Measurements from ENCODE around the gene MLIP.
"Not testable (repeated sequence)": the region's sequence is repeated elsewhere in the genome, so short reads cannot be mapped to it uniquely, and the experiment has no call there.

MLIP gene

DNA sequence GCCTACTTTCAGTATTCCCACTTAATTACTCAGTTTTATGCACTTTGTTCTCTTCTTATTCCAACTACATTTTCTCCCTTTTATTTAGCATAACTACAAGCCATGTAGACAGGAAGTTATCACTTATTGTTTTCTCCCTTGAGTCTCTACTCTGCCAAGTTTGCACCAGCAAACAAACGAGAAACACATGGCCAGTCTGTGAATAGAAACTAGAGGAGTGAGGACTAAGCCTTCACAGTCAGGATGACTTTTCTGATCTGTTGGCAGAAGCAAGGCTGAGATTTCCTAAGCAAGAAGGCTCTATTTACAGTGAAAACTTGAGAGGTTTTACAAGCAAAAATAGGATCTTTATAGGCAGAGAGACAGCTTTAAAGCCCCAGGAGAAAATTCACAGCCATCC lies 127.2 kb downstream of the MLIP start:
- DNase-seq: peak; percentile 30

DNA sequence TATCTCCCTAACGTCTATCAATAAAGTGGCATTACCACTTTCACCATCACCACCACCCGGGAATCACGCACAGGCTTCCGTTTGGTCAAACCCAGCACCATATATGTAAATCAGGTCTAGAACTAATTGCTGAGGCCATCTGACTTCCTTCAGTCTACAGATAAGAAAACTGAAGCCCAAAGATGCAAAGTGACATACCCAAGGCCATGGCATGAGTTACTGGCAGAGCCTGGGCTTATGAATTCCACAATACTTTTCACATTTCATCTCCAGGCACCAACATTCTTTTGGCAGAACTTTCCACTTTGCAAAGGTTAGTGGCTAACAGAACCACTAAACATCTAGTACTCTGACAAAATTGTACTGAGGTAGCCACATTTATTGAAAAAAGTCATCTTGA lies 132.5 kb downstream of the MLIP start:
- no peak for DNase-seq

DNA sequence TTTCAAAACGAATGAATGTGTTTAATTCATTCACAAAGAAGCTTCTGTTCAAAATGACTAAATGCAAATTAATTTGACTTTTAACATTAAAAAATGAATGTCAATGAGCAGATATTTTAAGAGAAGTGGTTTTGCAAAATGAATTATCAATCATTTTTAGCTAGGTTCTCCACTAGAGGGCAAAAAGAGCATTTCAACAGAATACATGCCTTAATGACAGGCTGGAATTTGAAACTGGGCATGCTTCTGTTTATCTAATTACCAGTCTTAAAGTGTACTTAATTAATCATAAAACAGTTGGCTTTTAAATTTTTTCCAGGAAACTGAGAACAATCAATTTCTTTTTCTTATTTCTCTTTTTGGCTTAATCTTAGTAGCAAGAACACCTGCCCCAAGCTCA lies 133.2 kb downstream of the MLIP start:
- DNase-seq: no peak

DNA sequence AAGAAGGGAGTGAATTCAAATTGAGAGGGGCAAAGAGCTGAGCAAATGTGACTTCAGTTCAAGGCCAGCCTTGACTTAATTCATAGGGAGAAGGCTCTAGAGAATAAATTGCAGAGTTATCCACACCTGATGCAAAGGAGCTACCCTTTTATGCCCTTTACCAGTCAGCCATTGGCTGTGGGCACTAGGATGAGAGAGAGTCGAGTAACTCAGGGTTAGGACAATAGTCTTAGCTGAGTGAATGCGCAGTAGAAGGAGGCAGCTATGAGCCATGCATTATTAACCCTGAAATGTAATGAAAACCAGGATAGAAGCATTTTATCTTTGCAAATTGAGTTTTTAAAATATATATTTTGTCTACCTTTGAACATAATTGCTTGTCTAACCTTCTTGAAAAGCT lies 134.0 kb downstream of the MLIP start:
- DNase-seq: no peak

DNA sequence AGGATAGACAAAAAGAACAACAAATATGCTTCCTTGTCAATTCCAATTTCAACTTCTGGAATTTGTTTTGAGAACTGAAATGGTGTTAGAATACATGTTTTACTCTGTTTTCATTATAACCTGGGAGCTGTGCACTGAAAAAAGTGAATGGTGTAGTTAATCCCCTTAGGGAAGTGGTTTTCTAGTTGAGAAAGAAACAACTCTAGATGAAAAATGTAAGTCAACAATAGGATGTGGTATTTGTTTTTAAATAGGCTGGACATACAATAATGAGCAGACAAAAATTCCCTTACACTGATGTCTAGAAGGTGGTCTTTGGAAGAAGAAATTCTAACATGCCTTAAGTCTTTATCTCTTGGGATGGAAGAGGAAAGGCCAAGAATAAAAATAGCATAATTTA lies 137.1 kb downstream of the MLIP start:
- DNase-seq: no peak

DNA sequence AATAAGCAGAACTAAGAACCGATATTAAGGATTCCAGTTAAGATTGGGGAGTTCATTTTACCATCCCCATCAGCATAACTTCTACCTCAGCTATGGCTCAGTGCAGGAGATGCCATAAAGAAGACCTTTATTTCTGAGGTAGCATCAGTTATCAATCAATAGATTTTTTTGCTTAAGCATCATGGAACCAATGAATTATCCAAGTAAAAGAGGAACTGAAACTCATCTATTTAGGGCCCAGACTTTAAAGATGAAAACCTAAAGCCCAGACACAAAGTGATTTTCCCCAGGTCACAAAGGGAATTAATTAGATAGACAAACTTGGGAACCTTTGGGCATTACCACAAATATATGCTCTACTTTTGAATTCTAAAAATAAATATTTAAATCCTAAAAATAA lies 137.8 kb downstream of the MLIP start:
- no peak for DNase-seq

DNA sequence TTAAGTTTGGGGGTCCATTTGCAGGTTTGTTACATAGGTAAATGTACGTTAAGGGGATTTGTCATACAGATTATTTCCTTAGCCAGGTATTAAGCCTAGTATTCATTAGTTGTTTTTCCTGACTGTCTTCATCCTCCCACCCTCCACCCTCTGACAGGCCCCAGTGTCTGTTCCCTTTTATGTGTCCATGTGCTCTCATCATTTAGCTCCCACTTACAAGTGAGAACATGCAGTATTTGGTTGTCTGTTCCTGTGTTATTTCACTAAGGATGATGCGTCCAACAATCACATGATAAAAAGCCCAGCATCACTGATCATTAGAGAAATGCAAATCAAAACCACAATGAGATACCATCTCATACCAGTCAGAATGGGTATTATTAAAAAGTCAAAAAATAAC lies 138.6 kb downstream of the MLIP start:
- not testable (repeated sequence) for DNase-seq

DNA sequence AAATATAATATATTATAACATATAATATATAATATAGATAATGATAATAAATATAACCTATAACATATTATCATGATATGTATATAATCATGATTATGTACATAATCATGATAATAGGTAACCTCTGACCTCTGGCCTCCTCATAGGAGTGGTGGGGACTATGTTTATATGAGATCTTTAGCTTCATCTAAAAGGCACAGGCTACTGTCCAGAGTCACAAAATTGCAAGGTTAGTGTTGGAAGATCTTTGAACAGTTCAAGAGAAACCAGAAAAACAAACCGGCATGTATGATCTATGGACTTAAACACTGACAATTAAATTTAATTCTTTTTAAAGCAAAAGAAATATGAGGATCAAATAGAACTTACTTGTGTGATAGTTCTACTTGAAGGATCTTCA lies 141.3 kb downstream of the MLIP start:
- no peak for DNase-seq

DNA sequence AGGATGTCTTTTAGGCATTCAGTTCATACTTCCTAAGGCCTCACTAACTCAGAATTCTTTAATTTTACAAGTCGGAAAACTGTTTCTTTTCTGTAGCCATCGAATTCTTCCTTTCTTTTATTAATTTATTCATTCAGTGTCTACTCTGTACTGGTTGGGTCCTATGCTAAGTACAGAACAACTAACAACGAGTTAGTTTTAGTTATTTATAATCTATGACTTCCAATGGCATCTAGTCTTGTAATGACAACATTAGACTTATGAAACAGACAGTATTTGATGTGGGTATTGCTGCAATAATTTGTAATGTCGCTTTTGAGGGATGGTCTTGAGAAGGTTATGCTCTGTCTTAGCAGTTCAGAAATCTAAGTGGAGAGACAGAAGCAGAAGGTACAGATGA lies 141.7 kb downstream of the MLIP start:
- DNase-seq: no peak

DNA sequence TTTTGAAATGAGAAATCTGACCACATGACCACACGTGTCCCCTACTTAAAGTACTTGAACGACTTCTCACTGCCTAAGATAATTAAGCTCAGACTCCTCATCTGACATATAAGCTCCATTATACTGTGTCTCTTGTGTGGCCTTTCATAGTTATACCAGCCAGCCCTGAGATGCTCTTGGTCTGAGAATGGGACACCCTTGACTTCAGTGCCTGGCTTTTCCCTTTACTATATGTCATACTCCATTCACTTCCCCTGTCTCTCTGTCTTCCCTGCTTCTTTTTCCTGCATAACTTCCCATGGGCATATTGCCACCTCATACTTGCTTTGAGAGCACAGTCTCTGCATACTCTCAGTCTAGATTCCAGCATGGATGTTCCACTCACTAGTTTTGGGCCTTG lies 143.6 kb downstream of the MLIP start:
- DNase-seq: no peak

DNA sequence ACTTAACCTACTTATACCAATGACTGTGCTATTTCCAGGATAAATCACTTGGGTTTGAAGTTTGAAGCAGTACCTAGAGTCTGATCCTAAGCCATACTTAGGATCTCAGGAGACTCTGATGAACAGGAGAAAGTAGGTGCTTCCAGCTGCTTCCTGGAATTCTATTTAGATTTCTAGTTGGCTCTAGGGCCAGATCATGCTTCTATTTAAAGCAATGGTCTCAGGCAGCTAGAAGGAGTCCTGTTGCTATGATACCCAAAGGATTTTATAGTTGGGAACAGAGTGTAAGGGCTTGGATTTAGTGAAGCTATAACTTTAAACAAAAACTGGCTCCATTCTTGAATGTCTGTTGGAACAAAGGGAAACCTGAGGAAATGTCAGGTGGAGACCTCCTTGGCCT lies 144.6 kb downstream of the MLIP start:
- DNase-seq: no peak

DNA sequence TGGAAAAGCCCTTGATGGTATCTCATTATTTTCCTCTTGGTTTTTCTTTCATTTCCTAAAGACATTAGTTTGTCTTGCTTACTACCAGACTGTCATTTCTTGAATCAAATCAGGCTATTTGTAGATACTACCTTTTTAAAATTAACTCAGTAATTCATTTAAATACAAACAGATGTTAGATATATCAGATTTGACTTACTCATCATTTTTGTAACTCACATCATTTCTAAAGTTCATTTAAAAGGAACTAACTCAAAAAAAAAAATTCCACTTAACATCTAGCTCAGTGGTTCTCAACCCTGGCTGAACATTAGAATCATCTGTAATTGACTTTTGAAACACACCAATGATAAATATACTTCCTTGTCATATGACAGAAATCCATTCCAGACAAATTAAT lies 148.8 kb downstream of the MLIP start:
- DNase-seq: no peak

DNA sequence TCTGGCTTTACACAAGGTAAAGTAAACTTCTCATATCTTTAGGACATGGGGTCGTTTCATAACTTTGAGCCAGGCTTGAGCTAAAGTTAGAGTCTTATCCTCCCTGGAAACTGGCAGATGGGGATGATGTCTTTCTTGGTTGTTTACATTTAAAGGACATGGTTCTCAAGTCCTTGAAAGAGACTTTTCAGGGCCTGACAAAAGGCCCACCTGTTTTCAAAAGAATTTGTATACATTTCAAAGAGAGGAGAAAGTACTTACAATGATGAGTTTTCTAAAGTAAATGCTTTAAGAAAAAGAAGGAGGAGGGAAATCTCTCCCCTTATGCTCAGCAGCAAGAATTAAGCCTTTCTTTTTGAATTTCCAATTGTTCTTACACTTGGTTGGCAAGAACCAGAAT lies 151.3 kb downstream of the MLIP start:
- no peak for DNase-seq

DNA sequence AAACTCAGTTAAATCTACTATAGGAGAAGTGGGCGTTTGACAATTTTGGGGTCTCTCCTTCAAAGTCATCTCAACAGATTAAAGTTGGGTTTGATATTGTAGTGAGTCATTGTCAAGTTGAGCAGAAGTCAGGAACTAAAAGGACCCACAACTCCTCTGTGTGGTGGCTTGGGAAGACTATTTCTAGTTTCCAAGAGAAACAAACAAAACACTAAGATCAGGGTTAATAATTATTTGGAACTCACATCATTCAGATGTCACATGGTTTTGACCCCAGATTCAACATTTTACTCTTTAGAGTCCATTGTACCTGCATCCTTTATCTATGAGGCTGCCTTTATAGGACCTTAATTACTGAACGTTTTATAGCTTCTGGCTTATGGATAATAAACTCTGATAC lies 151.7 kb downstream of the MLIP start:
- DNase-seq: no peak

DNA sequence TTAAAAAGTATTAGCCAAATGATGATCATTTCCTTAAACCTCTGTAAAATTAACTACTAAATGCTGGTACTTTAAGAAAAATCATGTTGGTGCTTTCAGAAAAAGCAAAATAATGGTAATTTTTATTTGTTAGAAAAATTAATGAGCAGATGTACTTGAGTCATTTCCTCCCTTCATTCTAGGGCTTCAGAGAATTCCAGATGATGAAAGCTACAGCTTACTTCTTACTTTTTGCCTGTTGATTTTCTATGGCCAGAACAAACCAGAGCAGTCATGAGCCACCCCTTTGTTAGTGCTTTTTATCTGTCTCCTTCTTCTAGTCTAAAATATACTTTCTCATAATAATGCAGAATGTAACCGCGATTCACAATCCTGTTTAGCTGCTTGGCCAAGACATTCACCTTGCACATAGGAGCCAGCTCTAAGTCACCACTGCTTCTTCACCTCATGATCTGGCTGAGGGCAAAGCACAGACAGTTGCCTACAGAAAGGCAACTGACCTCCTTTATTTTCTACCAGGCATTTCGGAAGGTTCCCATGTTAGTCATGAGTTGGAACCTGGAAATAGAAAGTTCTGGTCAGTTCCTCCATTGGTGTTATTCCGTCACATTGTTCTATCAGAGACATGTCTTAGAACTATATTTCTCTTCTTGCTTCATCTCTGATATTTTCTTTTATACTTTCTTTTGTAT lies 153.5 kb downstream of the MLIP start:
- DNase-seq: no peak

DNA sequence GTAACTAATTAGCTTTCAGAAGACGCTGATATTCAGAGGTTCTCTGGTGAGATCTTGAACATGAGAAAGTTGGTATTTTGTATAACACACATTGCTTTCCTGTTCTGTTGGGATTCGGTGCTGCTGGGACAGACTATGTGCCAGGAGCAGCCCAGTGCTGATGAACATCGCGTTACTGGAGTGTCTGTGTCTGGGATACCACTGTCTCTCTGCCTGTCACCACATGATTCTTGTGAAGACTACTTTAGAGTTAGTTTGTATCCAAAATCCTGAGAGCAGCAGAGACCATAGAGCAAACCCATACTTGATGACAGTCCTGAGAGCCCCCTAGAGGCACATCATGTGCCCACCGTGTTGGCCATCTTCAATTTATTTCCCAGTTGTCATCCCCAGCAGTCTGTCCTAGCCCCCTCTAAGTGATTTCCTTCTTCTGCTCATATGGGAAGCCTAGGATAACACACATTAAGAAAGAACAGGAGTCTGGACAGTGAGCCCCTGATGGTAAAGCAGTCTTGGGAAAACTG lies 155.2 kb downstream of the MLIP start:
- no peak for DNase-seq

DNA sequence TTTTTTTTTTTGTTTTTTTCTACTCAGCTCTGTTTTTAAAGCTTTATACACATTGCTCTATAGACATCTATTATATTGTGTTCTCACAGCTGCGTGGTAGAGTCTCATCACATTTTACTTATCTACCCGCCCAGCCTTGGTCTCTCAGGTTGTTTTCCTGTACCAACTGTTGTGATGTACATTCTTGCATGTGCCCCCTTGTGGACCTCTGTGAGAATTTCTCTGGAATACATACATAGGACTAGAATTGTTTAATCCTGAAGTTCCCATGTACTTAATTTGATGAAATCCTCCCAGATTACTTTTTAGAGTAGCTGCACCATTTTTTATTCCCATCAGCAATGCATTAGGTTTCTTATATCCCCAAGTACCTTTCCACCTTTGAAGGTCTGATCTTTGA lies 156.6 kb downstream of the MLIP start:
- no peak for DNase-seq

DNA sequence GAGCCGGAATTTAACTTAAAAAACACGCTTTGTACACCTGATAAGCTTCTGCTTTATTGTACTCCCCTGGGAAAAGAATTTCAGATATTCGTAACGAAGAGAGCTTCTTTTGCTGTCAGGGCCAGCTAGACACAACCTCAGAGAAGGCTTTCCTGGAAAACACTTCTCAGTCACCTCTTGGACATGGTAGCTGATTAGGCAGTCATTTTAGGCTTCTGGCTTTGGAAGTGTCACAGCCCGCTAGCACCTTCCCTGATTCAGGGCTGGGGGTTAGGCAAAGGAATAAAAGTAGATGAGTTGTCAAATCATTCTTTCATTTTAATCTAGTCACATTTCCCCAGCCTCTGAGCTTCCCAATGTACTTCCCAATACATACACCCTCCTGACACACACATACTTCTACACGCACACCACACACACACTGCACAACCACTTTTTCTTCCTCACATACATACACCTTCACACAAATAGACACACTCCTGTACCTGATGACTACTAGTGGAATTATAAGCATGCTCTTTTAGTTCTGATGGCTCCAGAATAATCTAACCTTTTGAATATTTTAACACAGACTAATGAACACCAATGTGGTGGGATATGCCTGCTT lies 162.1 kb downstream of the MLIP start:
- DNase-seq: no peak

DNA sequence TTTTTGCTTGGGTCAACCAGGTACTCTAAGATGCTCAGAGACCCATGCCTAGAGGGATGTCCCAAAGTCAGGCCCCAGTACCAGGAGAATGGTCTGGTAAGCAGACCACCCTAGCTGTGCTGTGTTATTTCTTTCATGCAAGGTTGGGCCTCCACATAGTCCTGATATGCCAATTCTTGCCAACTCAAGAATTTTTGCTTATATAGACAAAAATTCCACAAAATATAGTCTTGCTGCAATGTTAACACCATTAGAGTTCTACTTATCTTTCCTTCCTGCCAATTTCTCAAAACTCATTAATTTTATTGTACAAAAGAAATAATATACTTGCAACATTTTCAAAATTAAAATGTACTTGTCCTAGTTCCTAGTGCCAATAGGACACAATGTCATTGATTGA lies 163.1 kb downstream of the MLIP start:
- DNase-seq: no peak

DNA sequence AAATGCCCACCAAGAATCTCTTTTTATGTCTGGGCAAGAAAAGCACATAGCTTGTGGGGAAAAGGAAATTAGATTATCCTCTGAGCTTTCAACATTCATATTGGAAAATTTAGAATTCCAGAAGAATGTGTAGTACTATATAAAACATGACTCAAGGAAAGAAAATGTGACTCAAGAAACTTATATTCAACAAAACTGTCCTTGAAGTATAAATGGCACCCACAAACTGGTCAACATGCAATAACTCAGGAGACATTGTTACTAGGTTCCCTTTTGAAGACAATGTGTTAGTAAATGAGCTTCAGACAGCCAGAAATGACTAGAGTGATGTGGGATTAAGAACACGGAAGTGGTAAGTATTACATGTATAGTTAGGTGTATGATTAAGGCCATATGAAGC lies 170.9 kb downstream of the MLIP start:
- no peak for DNase-seq

DNA sequence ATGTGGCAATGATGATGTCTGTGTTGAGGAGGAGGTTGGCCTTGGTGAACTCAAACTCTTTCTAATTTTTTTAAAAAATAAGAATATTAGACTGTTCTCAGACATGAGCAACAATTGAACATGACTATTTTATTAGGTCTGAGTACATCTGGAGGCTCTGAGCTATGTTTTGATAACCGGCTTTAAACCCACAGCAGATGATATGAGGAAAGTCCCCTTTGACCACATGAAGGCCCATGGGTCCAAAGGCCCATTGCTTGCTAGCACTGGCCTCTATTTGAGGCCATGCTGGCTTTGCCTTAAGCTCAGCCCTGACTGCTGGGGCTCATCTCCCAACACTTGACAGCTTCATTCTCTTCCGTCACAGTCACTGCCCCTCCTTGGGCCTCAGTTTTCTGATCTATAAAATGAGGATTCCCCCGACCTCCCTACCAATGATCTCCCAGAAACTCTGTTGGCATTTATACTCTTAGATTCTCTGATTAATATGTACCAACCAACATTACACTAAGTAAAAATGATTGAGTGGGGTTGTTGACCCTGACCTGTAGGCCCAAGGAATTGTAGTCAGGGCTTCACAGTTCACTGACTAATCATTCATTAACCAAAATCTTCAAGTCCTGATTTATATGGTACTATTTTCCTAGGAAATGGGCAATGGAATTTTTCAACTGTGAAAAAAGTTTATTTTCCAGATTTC lies 173.1 kb downstream of the MLIP start:
- no peak for DNase-seq

DNA sequence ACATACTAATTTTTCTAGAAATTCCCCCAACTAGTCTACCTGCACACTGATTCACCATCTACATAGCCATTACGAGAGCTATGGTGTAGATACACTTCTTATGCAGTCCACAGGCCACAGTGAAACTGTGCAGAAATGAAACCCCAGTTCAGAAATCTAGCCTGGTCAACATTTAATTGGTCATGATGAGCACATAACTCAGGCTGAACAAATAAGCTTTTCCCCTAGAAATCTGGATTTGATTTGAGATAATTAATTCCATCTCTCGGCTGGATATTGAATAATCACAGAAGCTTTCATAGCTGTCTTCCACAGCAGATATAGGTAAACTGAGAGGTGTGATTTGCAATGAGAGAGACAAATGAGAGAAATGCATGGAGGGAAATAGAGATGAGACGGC lies 174.4 kb downstream of the MLIP start:
- DNase-seq: no peak

DNA sequence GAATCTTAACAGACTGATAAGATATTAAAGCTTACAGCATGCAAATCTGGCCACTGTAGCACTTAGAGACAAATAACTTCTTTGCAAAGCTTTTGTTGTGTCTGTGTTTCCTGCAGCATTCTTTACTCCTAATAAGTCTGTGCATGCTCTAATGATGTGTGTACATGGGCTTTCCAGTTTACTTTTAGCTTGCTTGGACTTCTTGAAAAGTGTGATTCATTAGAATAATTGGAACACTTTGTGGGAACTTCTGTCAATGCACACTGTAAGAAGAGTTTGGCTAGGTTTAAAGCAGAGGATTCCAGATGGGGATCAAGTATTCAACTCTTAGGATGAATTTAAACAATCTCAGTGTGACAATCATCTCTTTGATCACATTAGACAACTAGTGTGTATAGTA lies 174.9 kb downstream of the MLIP start:
- DNase-seq: no peak

DNA sequence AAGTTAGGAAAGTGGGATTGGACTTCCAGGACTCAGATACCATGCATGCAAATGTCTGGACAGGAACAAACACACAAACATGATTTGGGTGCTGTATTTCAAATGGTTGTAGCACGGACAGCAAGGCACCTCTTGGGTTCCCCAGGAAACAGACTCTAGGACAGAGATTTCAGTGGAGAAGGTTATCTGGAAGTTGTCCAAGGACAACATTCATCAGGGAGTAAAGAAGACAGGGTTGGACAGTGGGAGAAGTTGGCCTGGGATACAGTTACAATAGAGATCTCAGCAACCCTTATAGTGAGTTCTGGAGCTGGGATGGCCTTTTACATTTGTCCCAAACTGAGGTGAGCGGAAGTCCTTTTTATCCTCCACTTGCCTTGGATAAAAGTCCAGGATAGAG lies 177.2 kb downstream of the MLIP start:
- DNase-seq: no peak

Data from femur (tissue), 1 donor.